Tibial nerve (tissue), 4 donors: ENCODE data around the gene CLASP2. TPM values are rescaled to one million over a fixed set of nuclear protein-coding genes. Genes with fewer than 3 reads are reported as not detected.
"Not testable (repeated sequence)": the region's sequence is repeated elsewhere in the genome, so short reads cannot be mapped to it uniquely, and the experiment has no call there.

Experiments
- DNase-seq, 2 donors: peaks; one replicate each; pipeline ENCODE4 v3.0.0-alpha.2; 2019; ENCODE audit warnings: low spot score in 2 of 2
- H3K27ac ChIP-seq, 4 donors: fragments of 200-600 bp; sonication (generic) in 3 of 4; one replicate each; pipeline ENCODE4 v1.5.1; 2017 to 2019; ENCODE audit warnings: mild to moderate bottlenecking in 1 of 4
- H3K27me3 ChIP-seq, 2 donors: fragments of 200-600 bp; sonication (generic) in 1 of 2; one replicate each; pipeline versions ENCODE4 v1.5.1 to v1.6.0; 2017 to 2019
- H3K36me3 ChIP-seq, 3 donors: fragments of 200-600 bp; sonication (generic); one replicate each; pipeline ENCODE4 v1.5.1; 2018 to 2019
- H3K4me1 ChIP-seq, 4 donors: fragments of 200-600 bp; sonication (generic) in 3 of 4; one replicate each; pipeline ENCODE4 v1.5.1; 2017 to 2019
- H3K4me3 ChIP-seq, 4 donors: fragments of 200-600 bp; sonication (generic) in 3 of 4; one replicate each; pipeline ENCODE4 v1.5.1; 2017 to 2019; ENCODE audit warnings: mild to moderate bottlenecking in 1 of 4, moderate library complexity in 1 of 4
- H3K9me3 ChIP-seq, 4 donors: fragments of 200-600 bp; sonication (generic) in 3 of 4; one replicate each; pipeline ENCODE4 v1.5.1; 2017 to 2019
- EP300 ChIP-seq, 2 donors: sonication (generic); formaldehyde crosslinking; IDR thresholded peaks; one replicate each; pipeline ENCODE4 v1.6.1; 2017; ENCODE audit warnings: antibody characterized with exemption in 2 of 2, mild to moderate bottlenecking in 1 of 2
- POLR2A ChIP-seq, 2 donors: fragments of 450-650 bp; IDR thresholded peaks; one replicate each; pipeline ENCODE4 v1.6.1; 2017; ENCODE audit warnings: antibody characterized with exemption in 2 of 2, mild to moderate bottlenecking in 2 of 2, moderate library complexity in 2 of 2
- WGBS, 2 donors: methylation state at CpG; one replicate each; pipeline ENCODE4 v1.1.5; 2018; 5-methylcytosine and 5-hydroxymethylcytosine counted together
- total RNA-seq, 4 donors: library from RNA; depleted of rRNA; stranded (reverse); fragments of >200 nt; gene quantifications; one replicate each; pipeline ENCODE4 v1.1.0, GENCODE V29; 2016
- TF ChIP-seq, protein P1 (sequence below), 5 experiments: fragments of 200-600 bp in 3 of 5; fragments of 450-650 bp in 2 of 5; sonication (generic) in 3 of 5; IDR thresholded peaks; one replicate each; pipeline ENCODE4 v1.5.1; 2016 to 2019; ENCODE audit warnings: antibody characterized with exemption in 5 of 5, mild to moderate bottlenecking in 3 of 5, moderate library complexity in 2 of 5

CLASP2 gene
- total RNA-seq, 4 donors from 2014 or later: 95.1 to 161 (median 106) TPM

DNA sequence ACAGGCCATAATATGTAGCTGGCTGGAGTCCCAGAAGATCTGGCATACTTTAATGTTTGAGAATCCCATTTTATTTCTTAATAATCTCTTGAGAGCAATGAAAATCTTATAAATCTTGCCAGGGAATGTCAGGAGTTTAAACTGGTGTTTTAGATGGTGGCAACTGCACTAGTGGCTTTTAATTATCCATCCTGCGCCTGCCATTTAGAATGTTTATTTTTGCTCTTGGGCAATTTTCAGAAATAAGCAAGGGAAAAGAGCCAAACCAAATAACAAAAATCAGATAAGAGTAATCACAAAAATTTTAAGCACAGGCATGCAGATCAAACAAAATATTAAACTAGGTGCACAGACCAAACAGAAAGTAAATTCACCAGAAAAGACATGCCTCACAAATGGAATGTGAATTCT is 235.9 kb downstream of the CLASP2 start:
- no peak for TF ChIP-seq EP300 (IDR thresholded peaks at IDR 0.05)
- TF ChIP-seq POLR2A (IDR thresholded peaks at IDR 0.05): no peak
- TF ChIP-seq, protein P1, sequence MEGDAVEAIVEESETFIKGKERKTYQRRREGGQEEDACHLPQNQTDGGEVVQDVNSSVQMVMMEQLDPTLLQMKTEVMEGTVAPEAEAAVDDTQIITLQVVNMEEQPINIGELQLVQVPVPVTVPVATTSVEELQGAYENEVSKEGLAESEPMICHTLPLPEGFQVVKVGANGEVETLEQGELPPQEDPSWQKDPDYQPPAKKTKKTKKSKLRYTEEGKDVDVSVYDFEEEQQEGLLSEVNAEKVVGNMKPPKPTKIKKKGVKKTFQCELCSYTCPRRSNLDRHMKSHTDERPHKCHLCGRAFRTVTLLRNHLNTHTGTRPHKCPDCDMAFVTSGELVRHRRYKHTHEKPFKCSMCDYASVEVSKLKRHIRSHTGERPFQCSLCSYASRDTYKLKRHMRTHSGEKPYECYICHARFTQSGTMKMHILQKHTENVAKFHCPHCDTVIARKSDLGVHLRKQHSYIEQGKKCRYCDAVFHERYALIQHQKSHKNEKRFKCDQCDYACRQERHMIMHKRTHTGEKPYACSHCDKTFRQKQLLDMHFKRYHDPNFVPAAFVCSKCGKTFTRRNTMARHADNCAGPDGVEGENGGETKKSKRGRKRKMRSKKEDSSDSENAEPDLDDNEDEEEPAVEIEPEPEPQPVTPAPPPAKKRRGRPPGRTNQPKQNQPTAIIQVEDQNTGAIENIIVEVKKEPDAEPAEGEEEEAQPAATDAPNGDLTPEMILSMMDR (IDR thresholded peaks at IDR 0.05): no peak
- no peak overlapping the region for H3K27ac ChIP-seq
- WGBS, 2 donors: 57 to 67% methylated on average over 1 of the region's 1 CpG

DNA sequence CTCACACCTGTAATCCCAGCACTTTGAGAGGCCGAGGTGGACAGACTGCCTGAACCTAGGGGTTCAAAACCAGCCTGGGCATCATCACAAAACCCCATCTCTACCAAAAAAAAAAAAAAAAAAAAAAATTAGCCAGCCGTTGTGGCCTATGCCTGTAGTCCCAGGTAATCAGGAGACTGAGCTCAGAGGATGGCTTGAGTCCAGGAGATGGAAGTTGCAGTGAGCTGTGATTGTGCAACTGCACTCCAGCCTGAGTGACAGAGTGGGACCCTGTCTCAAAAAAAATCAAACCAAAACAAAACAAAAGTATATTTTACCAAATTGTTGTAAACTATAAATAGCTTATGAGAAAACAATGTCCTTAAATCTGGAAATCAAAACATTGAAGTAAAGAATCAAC is 243.2 kb downstream of the CLASP2 start:
- Histone ChIP-seq H3K27me3 (no peaks in the 10 kb centered on the region), H3K4me3 (no peak overlapping the region), H3K27ac (no peak overlapping the region), H3K36me3 (peaks cover 0 to 8% (median 0%) of the 10 kb centered on the region in 3 donors), H3K9me3 (no peaks in the 10 kb centered on the region), H3K4me1 (no peaks in the 10 kb centered on the region)
- 82 to 91% methylated on average over 2 of the region's 2 CpGs for WGBS, 2 donors
- no peak for TF ChIP-seq EP300 (IDR thresholded peaks at IDR 0.05)
- TF ChIP-seq, protein P1 (IDR thresholded peaks at IDR 0.05): no peak
- no peak for TF ChIP-seq POLR2A (IDR thresholded peaks at IDR 0.05)
- no peak for DNase-seq

More for the DNA sequence above, 235.9 kb downstream of the CLASP2 start:
- H3K4me3 ChIP-seq: no peak overlapping the region
- peaks cover 0 to 15% (median 0%) of the 10 kb centered on the region in 3 donors for H3K36me3 ChIP-seq
- peaks cover 0 to 5% (median 0%) of the 10 kb centered on the region in 4 donors for H3K4me1 ChIP-seq
- no peaks in the 10 kb centered on the region for H3K27me3 ChIP-seq
- DNase-seq: no peak
- H3K9me3 ChIP-seq: no peaks in the 10 kb centered on the region

DNA sequence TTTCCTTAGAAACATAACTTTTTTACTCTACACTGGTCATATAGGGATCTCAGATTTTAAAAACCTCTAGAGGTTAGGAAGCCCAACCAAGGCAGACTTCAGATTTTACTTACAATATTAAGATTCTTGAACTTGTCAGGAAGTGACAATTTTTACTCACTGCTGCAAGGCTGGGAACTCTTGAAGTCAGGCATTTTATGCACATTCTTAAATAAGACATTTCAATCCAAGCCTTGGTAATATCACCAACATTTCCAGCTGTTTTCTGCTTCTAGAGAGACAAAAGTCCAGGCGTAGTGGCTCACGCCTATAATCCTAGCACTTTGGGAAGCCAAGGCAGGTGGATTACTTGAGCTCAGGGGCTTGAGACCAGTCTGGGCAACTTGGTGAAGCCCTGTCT is 244.2 kb downstream of the CLASP2 start:
- no peaks in the 10 kb centered on the region for H3K4me1 ChIP-seq

DNA sequence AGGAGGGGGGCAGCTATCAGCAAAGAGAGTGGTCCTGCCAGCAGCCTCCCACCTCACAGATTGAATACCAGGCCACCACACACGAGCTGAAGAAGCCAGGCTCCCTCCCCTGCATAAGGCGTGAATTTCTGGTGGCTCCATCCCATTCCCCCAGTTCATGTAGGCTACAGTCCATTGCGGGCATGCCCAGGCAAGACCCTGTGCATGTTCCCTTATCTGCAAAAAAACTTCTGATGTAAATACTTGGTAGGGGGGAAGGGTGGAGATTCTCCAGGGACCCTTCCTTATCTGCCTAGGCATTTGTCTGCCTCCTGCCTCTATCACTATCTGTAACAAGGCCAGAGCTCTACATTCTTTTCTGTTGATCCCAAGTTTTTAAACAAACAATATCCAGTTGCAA is 250.3 kb downstream of the CLASP2 start:
- 93 to 95% methylated on average over 3 of the region's 3 CpGs for WGBS, 2 donors
- DNase-seq: no peak
- H3K9me3 ChIP-seq: no peaks in the 10 kb centered on the region

More for the DNA sequence above, 244.2 kb downstream of the CLASP2 start:
- TF ChIP-seq, protein P1 (IDR thresholded peaks at IDR 0.05): no peak
- no peak for TF ChIP-seq POLR2A (IDR thresholded peaks at IDR 0.05)
- TF ChIP-seq EP300 (IDR thresholded peaks at IDR 0.05): no peak
- H3K27me3 ChIP-seq: no peaks in the 10 kb centered on the region
- WGBS, 2 donors: 100% methylated on average over 2 of the region's 2 CpGs
- no peak overlapping the region for H3K27ac ChIP-seq
- no peak overlapping the region for H3K4me3 ChIP-seq
- no peak for DNase-seq
- H3K36me3 ChIP-seq: peaks cover 0 to 2% (median 0%) of the 10 kb centered on the region in 3 donors
- H3K9me3 ChIP-seq: no peaks in the 10 kb centered on the region

DNA sequence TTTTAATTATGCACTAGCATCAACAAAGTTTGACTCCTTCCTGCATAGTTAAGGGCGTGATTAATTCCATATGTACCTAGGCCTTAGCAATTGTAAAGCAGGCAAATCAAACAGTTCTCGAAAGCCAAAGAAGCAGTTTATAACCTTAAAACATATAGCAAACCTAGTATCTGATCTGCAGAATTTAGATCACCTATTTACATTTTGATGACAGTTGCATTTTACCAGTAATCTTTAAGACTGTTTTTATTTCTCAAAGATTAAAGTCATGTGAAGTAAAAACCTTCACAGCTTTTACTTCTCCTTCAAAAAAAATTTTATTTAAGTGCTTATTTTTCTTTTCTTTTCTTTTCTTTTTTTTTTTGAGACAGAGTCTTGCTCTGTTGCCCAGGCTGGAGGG is 257.0 kb downstream of the CLASP2 start:
- Histone ChIP-seq H3K27ac (no peak overlapping the region), H3K27me3 (no peaks in the 10 kb centered on the region), H3K4me1 (no peaks in the 10 kb centered on the region), H3K4me3 (no peak overlapping the region), H3K9me3 (peaks cover 0 to 33% (median 5%) of the 10 kb centered on the region in 4 donors), H3K36me3 (peaks cover 0 to 54% (median 0%) of the 10 kb centered on the region in 3 donors)
- 77 to 81% methylated on average over 2 of the region's 2 CpGs for WGBS, 2 donors
- no peak for DNase-seq
- TF ChIP-seq, protein P1 (IDR thresholded peaks at IDR 0.05): no peak
- TF ChIP-seq EP300 (IDR thresholded peaks at IDR 0.05): no peak
- no peak for TF ChIP-seq POLR2A (IDR thresholded peaks at IDR 0.05)

More for the DNA sequence above, 250.3 kb downstream of the CLASP2 start:
- TF ChIP-seq POLR2A (IDR thresholded peaks at IDR 0.05): no peak
- TF ChIP-seq, protein P1 (IDR thresholded peaks at IDR 0.05): no peak
- no peak for TF ChIP-seq EP300 (IDR thresholded peaks at IDR 0.05)
- no peak overlapping the region for H3K4me3 ChIP-seq
- H3K4me1 ChIP-seq: no peaks in the 10 kb centered on the region
- H3K27ac ChIP-seq: no peak overlapping the region
- no peaks in the 10 kb centered on the region for H3K27me3 ChIP-seq
- H3K36me3 ChIP-seq: peaks cover 0 to 44% (median 0%) of the 10 kb centered on the region in 3 donors

DNA sequence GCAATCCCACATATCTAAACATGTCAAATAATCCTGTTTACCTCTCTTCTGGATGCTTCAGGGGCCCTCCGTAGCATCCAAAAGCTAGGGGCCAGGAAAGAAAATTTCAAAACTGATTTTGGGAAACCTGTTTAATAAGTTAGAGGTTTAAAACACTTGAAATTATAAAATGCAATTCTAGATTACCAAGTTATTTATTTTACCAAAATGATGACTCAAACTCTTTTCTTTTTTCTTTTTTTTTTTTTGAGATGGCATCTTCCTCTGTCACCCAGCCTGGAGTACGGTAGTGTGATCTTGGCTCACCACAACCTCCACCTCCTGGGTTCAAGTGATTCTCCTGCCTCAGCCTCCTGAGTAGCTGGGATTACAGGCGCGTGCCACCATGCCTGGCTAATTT is 258.5 kb downstream of the CLASP2 start:
- Histone ChIP-seq H3K9me3 (peaks cover 0 to 33% (median 5%) of the 10 kb centered on the region in 4 donors), H3K36me3 (peaks cover 0 to 39% (median 0%) of the 10 kb centered on the region in 3 donors)
- H3K27me3 ChIP-seq, H3K4me3 ChIP-seq, H3K27ac ChIP-seq, H3K4me1 ChIP-seq, DNase-seq: not testable (repeated sequence)
- 95 to 97% methylated on average over 4 of the region's 4 CpGs for WGBS, 2 donors
